ENCODE results near the gene CRAMP1. TPM values are rescaled to one million over a fixed set of nuclear protein-coding genes. Genes with fewer than 3 reads are reported as not detected.
A peak's percentile ranks its signal among the peaks of the same experiment; 100 is the strongest.
"Not testable (repeated sequence)": the region's sequence is repeated elsewhere in the genome, so short reads cannot be mapped to it uniquely, and the experiment has no call there.

The CRAMP1 gene
- total RNA-seq, 1 donor from 2014 or later: 38.6 TPM

- Mint-ChIP-seq H3K36me3 (ENCODE audit: low read depth) (peaks cover 9% of the 10 kb centered on the region), H3K27me3 (ENCODE audit: insufficient read depth) (no peaks in the 10 kb centered on the region), H3K9me3 (no peaks in the 10 kb centered on the region), H3K4me1 (ENCODE audit: low read depth) (peaks cover 28% of the 10 kb centered on the region), H3K27ac (peak overlapping the region; percentile 50), H3K4me3 (peak overlapping the region; percentile 91)
- no peak for DNase-seq (ENCODE audit: low spot score)
- intact Hi-C loops (cut with micrococcal nuclease): loop anchor here (5.0 to 10.0 kb wide), 2 partner anchors 64 to 293 kb away; partner anchors contain the start of genes EME2, MRPS34, NME3 and UNKL
Observed at GRCh38 chr16:1708083-1708767, 96.1 kb downstream of the CRAMP1 start.

- DNase-seq (ENCODE audit: low spot score): no peak
- Mint-ChIP-seq H3K4me1 (ENCODE audit: low read depth) (peaks cover 28% of the 10 kb centered on the region), H3K36me3 (ENCODE audit: low read depth) (peaks cover 4% of the 10 kb centered on the region), H3K9me3 (no peaks in the 10 kb centered on the region), H3K27ac (no peak overlapping the region), H3K4me3 (no peak overlapping the region), H3K27me3 (ENCODE audit: insufficient read depth) (no peaks in the 10 kb centered on the region)
- intact Hi-C loops (cut with micrococcal nuclease): loop anchor here (5.0 to 10.0 kb wide), 2 partner anchors 64 to 294 kb away; partner anchors contain the start of genes EME2, MRPS34, NME3 and UNKL
Observed at GRCh38 chr16:1708768-1709180, 96.6 kb downstream of the CRAMP1 start.

GRCh38 chr16:1709356-1709755 is 97.2 kb downstream of the CRAMP1 start:
- H3K4me1 Mint-ChIP-seq (ENCODE audit: low read depth): peaks cover 25% of the 10 kb centered on the region
- no peak overlapping the region for H3K4me3 Mint-ChIP-seq
- peaks cover 2% of the 10 kb centered on the region for H3K36me3 Mint-ChIP-seq (ENCODE audit: low read depth)
- intact Hi-C loops (cut with micrococcal nuclease): loop anchor here (5.0 to 10.0 kb wide), 2 partner anchors 63 to 295 kb away; partner anchors contain the start of genes EME2, MRPS34, NME3 and UNKL
- no peaks in the 10 kb centered on the region for H3K27me3 Mint-ChIP-seq (ENCODE audit: insufficient read depth)
- no peaks in the 10 kb centered on the region for H3K9me3 Mint-ChIP-seq
- DNase-seq (ENCODE audit: low spot score): no peak
- H3K27ac Mint-ChIP-seq: no peak overlapping the region

- no peak overlapping the region for H3K27ac Mint-ChIP-seq
- peaks cover 15% of the 10 kb centered on the region for H3K4me1 Mint-ChIP-seq (ENCODE audit: low read depth)
- peaks cover 4% of the 10 kb centered on the region for H3K36me3 Mint-ChIP-seq (ENCODE audit: low read depth)
- no peaks in the 10 kb centered on the region for H3K27me3 Mint-ChIP-seq (ENCODE audit: insufficient read depth)
- no peak for DNase-seq (ENCODE audit: low spot score)
- intact Hi-C loops (cut with micrococcal nuclease): no loop called here
- no peak overlapping the region for H3K4me3 Mint-ChIP-seq
- H3K9me3 Mint-ChIP-seq: no peaks in the 10 kb centered on the region
Observed at GRCh38 chr16:1710811-1711507, 98.8 kb downstream of the CRAMP1 start.

DNA sequence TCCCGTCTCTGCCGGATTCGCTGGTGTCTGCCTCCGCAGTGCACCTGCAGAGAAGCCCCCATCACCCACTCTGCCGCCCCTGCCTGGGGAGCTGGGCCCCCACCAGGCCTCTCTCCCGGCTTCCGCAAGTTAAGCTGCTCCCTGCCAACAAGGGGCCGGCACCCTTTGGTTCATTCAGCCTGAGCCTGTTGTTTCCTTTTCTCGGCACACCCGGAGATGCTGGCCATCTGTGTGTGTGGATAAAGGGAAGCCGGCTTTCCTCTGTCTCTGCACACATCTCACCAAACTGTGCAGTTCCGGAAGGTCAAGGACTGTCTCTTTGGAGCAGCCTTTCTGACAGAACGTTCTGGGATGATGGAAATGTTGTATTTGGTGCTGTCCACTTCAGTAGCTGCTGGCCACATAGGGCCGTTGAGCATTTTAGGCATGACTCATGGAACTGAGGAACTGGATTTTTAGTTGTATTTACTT is 100.7 kb downstream of the CRAMP1 start:
- Mint-ChIP-seq H3K27me3 (ENCODE audit: insufficient read depth) (no peaks in the 10 kb centered on the region), H3K27ac (no peak overlapping the region), H3K4me3 (no peak overlapping the region), H3K4me1 (ENCODE audit: low read depth) (peaks cover 4% of the 10 kb centered on the region), H3K36me3 (ENCODE audit: low read depth) (peaks cover 4% of the 10 kb centered on the region), H3K9me3 (no peaks in the 10 kb centered on the region)
- intact Hi-C loops (cut with micrococcal nuclease): no loop called here
- no peak for DNase-seq (ENCODE audit: low spot score)

GRCh38 chr16:1713331-1713730 is 101.2 kb downstream of the CRAMP1 start:
- intact Hi-C loops (cut with micrococcal nuclease): no loop called here
- no peaks in the 10 kb centered on the region for H3K4me1 Mint-ChIP-seq (ENCODE audit: low read depth)
- no peaks in the 10 kb centered on the region for H3K9me3 Mint-ChIP-seq

DNA sequence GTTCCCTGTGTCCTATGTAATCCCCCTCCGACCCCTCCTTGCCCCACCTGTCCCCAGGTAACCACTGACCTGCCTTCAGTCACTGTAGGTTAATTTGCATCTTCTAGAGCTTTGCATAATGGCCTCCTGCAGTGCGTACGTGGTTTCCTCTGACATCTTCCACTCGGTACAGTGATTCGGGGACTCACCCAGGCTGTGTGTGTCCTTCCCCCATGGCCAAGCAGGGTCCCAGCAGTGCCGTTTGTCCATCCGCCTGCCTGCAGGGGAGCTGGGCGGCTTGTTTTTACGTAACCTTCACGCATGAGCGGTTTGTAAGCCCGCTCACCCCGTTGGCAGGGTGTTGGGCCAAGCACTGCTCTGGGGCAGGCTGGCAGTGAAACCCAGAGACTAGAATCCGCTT is 101.8 kb downstream of the CRAMP1 start:
- Mint-ChIP-seq H3K36me3 (ENCODE audit: low read depth) (peaks cover 4% of the 10 kb centered on the region), H3K27me3 (ENCODE audit: insufficient read depth) (no peaks in the 10 kb centered on the region), H3K4me1 (ENCODE audit: low read depth) (peaks cover 2% of the 10 kb centered on the region), H3K9me3 (no peaks in the 10 kb centered on the region), H3K27ac (no peak overlapping the region), H3K4me3 (no peak overlapping the region)
- no peak for DNase-seq (ENCODE audit: low spot score)
- intact Hi-C loops (cut with micrococcal nuclease): no loop called here

More at GRCh38 chr16:1713331-1713730, 101.2 kb downstream of the CRAMP1 start:
- Mint-ChIP-seq H3K4me3 (no peak overlapping the region), H3K36me3 (ENCODE audit: low read depth) (peaks cover 4% of the 10 kb centered on the region), H3K27me3 (ENCODE audit: insufficient read depth) (no peaks in the 10 kb centered on the region), H3K27ac (no peak overlapping the region)
- DNase-seq (ENCODE audit: low spot score): no peak

DNA sequence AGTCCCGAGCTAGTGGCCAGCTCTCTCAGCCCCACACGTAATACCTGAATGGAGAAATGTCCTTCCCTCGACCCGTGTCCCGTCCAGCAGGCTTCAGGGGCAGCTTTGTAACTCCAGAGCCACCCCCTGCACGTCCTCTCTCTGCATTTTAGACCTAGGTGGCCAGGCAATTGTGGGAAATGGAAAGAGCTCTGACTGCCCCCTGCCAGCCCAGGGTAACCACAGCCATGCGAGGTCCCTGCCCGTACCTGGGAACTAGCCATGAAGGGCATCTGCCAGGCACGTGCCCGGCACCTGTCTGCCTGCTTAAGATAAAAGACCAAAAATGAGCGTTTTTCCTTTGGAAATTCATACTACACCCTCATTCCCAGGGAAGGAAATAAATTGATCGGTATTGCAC is 103.1 kb downstream of the CRAMP1 start:
- peaks cover 11% of the 10 kb centered on the region for H3K4me1 Mint-ChIP-seq (ENCODE audit: low read depth)
- H3K27me3 Mint-ChIP-seq (ENCODE audit: insufficient read depth): no peaks in the 10 kb centered on the region
- peaks cover 6% of the 10 kb centered on the region for H3K36me3 Mint-ChIP-seq (ENCODE audit: low read depth)
- intact Hi-C loops (cut with micrococcal nuclease): no loop called here
- no peak for DNase-seq (ENCODE audit: low spot score)
- no peaks in the 10 kb centered on the region for H3K9me3 Mint-ChIP-seq
- H3K4me3 Mint-ChIP-seq: no peak overlapping the region
- H3K27ac Mint-ChIP-seq: no peak overlapping the region

DNA sequence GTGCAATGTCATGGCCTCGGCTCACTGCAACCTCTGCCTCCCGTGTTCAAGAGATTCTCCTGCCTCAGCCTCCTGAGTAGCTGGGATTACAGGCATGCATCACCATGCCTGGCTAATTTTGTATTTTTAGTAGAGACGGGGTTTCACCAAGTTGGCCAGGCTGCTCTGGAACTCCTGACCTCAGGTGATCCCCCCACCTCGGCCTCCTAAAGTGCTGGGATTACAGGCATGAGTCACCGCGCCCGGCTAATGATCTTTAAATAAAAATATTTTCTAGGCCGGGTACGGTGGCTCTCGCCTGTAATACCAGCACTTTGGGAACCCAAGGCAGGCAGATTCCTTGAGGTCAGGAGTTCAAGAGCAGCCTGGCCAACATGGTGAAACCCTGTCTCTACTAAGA is 106.1 kb downstream of the CRAMP1 start:
- intact Hi-C loops (cut with micrococcal nuclease); H3K36me3 Mint-ChIP-seq (ENCODE audit: low read depth); H3K27ac Mint-ChIP-seq; H3K9me3 Mint-ChIP-seq; DNase-seq (ENCODE audit: low spot score); H3K27me3 Mint-ChIP-seq (ENCODE audit: insufficient read depth); H3K4me3 Mint-ChIP-seq: not testable (repeated sequence)
- peaks cover 24% of the 10 kb centered on the region for H3K4me1 Mint-ChIP-seq (ENCODE audit: low read depth)

GRCh38 chr16:1719559-1720229 is 107.5 kb downstream of the CRAMP1 start:
- peaks cover 30% of the 10 kb centered on the region for H3K4me1 Mint-ChIP-seq (ENCODE audit: low read depth)
- H3K27ac Mint-ChIP-seq; DNase-seq (ENCODE audit: low spot score); H3K36me3 Mint-ChIP-seq (ENCODE audit: low read depth); intact Hi-C loops (cut with micrococcal nuclease); H3K27me3 Mint-ChIP-seq (ENCODE audit: insufficient read depth); H3K4me3 Mint-ChIP-seq; H3K9me3 Mint-ChIP-seq: not testable (repeated sequence)

DNA sequence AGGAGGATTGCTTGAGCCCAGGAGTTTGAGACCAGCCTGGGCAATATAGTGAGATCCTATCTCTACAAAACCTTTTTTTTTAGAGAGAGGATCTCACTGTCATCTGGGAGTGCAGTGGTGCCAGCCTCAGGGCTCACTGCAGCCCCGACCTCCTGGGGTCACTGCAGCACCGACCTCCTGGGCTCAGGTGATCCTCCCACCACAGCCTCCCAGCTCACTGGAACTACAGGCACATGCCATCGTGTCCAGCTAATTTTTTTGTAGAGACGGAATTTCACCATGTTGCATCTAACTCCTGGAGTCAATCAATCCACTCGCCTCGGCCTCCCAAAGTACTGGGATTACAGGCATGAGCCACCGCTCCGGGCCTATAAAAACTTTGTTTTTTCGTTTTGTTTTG is 109.2 kb downstream of the CRAMP1 start:
- no peak for DNase-seq (ENCODE audit: low spot score)
- intact Hi-C loops (cut with micrococcal nuclease): no loop called here
- Mint-ChIP-seq H3K4me3 (no peak overlapping the region), H3K27ac (no peak overlapping the region), H3K27me3 (ENCODE audit: insufficient read depth) (no peaks in the 10 kb centered on the region), H3K4me1 (ENCODE audit: low read depth) (peaks cover 30% of the 10 kb centered on the region), H3K36me3 (ENCODE audit: low read depth) (peaks cover 4% of the 10 kb centered on the region), H3K9me3 (no peaks in the 10 kb centered on the region)

GRCh38 chr16:1723450-1724147 is 111.4 kb downstream of the CRAMP1 start:
- DNase-seq (ENCODE audit: low spot score): no peak
- H3K4me3 Mint-ChIP-seq: no peak overlapping the region
- H3K4me1 Mint-ChIP-seq (ENCODE audit: low read depth): peaks cover 30% of the 10 kb centered on the region
- intact Hi-C loops (cut with micrococcal nuclease): no loop called here
- no peaks in the 10 kb centered on the region for H3K9me3 Mint-ChIP-seq
- no peaks in the 10 kb centered on the region for H3K27me3 Mint-ChIP-seq (ENCODE audit: insufficient read depth)
- peaks cover 7% of the 10 kb centered on the region for H3K36me3 Mint-ChIP-seq (ENCODE audit: low read depth)
- H3K27ac Mint-ChIP-seq: peak overlapping the region; percentile 18
